ENCODE measurements around the gene TSKS.
A peak's percentile ranks its signal among the peaks of the same experiment; 100 is the strongest.
"Not testable (repeated sequence)": the region's sequence is repeated elsewhere in the genome, so short reads cannot be mapped to it uniquely, and the experiment has no call there.

The TSKS gene

GRCh38 chr19:49727217-49728030 lies 35.7 kb downstream of the TSKS start:
- Mint-ChIP-seq H3K9me3 (no peaks in the 10 kb centered on the region), H3K27me3 (peaks cover 31% of the 10 kb centered on the region), H3K4me1 (no peaks in the 10 kb centered on the region), H3K27ac (no peak overlapping the region), H3K36me3 (no peaks in the 10 kb centered on the region), H3K4me3 (no peak overlapping the region)
- ATAC-seq = no peak

GRCh38 chr19:49719420-49719819 lies 43.7 kb downstream of the TSKS start:
- ATAC-seq, H3K27ac Mint-ChIP-seq, H3K4me1 Mint-ChIP-seq, H3K27me3 Mint-ChIP-seq, H3K36me3 Mint-ChIP-seq, H3K4me3 Mint-ChIP-seq, H3K9me3 Mint-ChIP-seq: not testable (repeated sequence)

DNA sequence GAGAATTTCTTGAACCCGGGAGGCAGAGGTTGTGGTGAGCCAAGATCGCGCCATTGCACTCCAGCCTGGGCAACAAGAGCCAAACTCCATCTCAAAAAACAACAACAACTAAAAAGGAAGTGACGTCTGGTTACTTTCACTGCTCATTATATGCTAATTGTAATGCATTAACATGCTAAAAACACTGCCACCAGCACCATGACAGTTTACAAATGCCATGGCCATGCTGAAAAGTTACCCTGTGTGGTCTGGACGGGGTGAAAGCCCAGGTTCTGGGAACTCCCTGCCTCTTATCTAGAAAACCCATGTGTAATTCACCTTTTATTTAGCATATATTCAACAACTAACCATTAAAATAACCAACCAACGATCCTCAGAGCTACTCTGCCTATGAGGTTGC lies 44.1 kb downstream of the TSKS start:
- ATAC-seq = no peak
- no peak overlapping the region for H3K27ac Mint-ChIP-seq

GRCh38 chr19:49718511-49718910 lies 44.6 kb downstream of the TSKS start:
- Mint-ChIP-seq H3K9me3 (no peaks in the 10 kb centered on the region), H3K4me1 (peaks cover 7% of the 10 kb centered on the region), H3K4me3 (no peak overlapping the region), H3K27ac (no peak overlapping the region), H3K36me3 (no peaks in the 10 kb centered on the region), H3K27me3 (no peaks in the 10 kb centered on the region)
- ATAC-seq = no peak

More for the DNA sequence above, 44.1 kb downstream of the TSKS start:
- Mint-ChIP-seq H3K27me3 (no peaks in the 10 kb centered on the region), H3K36me3 (no peaks in the 10 kb centered on the region), H3K4me1 (peaks cover 7% of the 10 kb centered on the region), H3K4me3 (no peak overlapping the region), H3K9me3 (no peaks in the 10 kb centered on the region)

- Mint-ChIP-seq H3K27me3 (peaks cover 14% of the 10 kb centered on the region), H3K9me3 (no peaks in the 10 kb centered on the region), H3K4me1 (peaks cover 7% of the 10 kb centered on the region), H3K27ac (no peak overlapping the region), H3K4me3 (no peak overlapping the region), H3K36me3 (no peaks in the 10 kb centered on the region)
- ATAC-seq = no peak
Observed at GRCh38 chr19:49716154-49716553, 47.0 kb downstream of the TSKS start.

GRCh38 chr19:49713236-49713845 lies 49.8 kb downstream of the TSKS start:
- peaks cover 5% of the 10 kb centered on the region for H3K36me3 Mint-ChIP-seq
- H3K27me3 Mint-ChIP-seq = peaks cover 39% of the 10 kb centered on the region
- no peaks in the 10 kb centered on the region for H3K9me3 Mint-ChIP-seq
- H3K4me3 Mint-ChIP-seq = no peak overlapping the region
- no peak for ATAC-seq
- no peaks in the 10 kb centered on the region for H3K4me1 Mint-ChIP-seq
- H3K27ac Mint-ChIP-seq = no peak overlapping the region

DNA sequence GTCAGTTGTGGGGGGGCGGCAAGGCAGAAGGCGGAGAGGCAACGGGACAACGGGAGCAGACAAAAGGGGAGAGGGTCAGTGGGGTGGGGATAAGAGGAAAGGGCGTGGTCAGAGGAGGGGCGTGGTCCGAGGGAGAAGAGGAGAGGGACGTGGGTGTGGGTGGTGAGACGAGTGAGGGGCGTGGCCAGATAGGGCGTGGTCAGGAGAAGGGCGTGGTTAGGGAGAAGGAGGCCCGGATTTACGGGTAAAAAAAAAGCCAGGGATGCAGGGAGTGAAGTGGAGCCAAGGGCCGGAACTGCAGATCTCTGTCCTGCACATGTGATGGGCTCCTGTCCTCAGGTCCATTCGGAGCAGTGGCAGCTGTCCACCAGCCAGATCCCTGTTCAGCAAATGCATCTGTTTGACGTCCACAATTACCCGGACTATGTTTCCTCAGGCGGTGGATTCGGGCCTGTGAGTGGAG lies 50.7 kb downstream of the TSKS start:
- no peak for ATAC-seq
- Mint-ChIP-seq H3K4me3 (no peak overlapping the region), H3K4me1 (no peaks in the 10 kb centered on the region), H3K9me3 (no peaks in the 10 kb centered on the region), H3K27ac (no peak overlapping the region), H3K27me3 (peaks cover 39% of the 10 kb centered on the region), H3K36me3 (peaks cover 5% of the 10 kb centered on the region)

DNA sequence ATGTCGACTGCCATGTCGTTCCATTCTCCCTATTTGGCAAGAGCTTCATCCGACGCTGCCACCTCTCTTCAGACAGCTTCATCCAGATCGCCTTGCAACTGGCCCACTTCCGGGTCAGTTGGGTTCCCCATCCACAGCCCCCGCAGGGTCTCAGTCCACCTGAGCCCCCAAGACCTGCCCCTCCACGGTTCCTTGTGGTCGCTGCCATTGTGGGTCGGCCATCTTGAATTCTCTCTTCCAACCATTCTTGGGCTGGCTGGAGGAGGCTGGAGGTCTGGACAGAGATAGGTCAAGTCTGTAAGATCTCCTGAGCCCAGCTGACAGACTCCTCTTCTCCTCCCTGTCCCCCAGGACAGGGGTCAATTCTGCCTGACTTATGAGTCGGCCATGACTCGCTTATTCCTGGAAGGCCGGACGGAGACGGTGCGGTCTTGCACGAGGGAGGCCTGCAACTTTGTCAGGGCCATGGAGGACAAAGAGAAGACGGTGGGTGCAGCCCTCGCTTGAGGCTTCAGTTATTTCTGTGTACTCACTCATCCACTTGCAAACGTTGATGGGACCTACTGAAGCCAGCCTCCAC lies 52.6 kb downstream of the TSKS start:
- peaks cover 5% of the 10 kb centered on the region for H3K36me3 Mint-ChIP-seq
- H3K27me3 Mint-ChIP-seq = peaks cover 39% of the 10 kb centered on the region
- H3K4me3 Mint-ChIP-seq = no peak overlapping the region
- no peak for ATAC-seq
- no peaks in the 10 kb centered on the region for H3K4me1 Mint-ChIP-seq
- H3K27ac Mint-ChIP-seq = no peak overlapping the region
- no peaks in the 10 kb centered on the region for H3K9me3 Mint-ChIP-seq

DNA sequence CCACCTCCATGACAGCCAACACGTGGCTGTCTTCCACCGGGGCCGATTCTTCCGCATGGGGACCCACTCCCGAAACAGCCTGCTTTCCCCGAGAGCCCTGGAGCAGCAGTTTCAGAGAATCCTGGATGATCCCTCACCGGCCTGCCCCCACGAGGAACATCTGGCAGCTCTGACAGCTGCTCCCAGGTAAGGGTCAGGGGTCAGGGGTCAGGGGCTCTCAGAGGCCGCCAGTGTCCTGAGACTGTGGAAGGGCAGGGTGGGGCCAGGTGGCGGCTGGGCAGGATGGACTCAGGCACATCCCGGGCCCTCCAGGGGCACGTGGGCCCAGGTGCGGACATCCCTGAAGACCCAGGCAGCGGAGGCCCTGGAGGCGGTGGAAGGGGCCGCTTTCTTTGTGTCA lies 57.2 kb downstream of the TSKS start:
- ATAC-seq = no peak
- Mint-ChIP-seq H3K36me3 (peaks cover 5% of the 10 kb centered on the region), H3K4me1 (no peaks in the 10 kb centered on the region), H3K27ac (no peak overlapping the region), H3K4me3 (no peak overlapping the region), H3K9me3 (no peaks in the 10 kb centered on the region), H3K27me3 (peaks cover 32% of the 10 kb centered on the region)

GRCh38 chr19:49704888-49705642 lies 58.0 kb downstream of the TSKS start:
- Mint-ChIP-seq H3K4me1 (no peaks in the 10 kb centered on the region), H3K9me3 (no peaks in the 10 kb centered on the region), H3K27ac (no peak overlapping the region), H3K36me3 (peaks cover 1% of the 10 kb centered on the region), H3K4me3 (no peak overlapping the region), H3K27me3 (peaks cover 34% of the 10 kb centered on the region)
- no peak for ATAC-seq

GRCh38 chr19:49701271-49701786 lies 61.8 kb downstream of the TSKS start:
- H3K27ac Mint-ChIP-seq = no peak overlapping the region
- no peaks in the 10 kb centered on the region for H3K9me3 Mint-ChIP-seq
- no peaks in the 10 kb centered on the region for H3K36me3 Mint-ChIP-seq
- H3K4me1 Mint-ChIP-seq = no peaks in the 10 kb centered on the region
- peaks cover 19% of the 10 kb centered on the region for H3K27me3 Mint-ChIP-seq
- ATAC-seq = peak; percentile 37
- H3K4me3 Mint-ChIP-seq = no peak overlapping the region

GRCh38 chr19:49700563-49700962 lies 62.5 kb downstream of the TSKS start:
- Mint-ChIP-seq H3K4me1 (no peaks in the 10 kb centered on the region), H3K9me3 (no peaks in the 10 kb centered on the region), H3K27ac (no peak overlapping the region), H3K4me3 (no peak overlapping the region), H3K36me3 (no peaks in the 10 kb centered on the region), H3K27me3 (peaks cover 19% of the 10 kb centered on the region)
- peak; percentile 39 for ATAC-seq

DNA sequence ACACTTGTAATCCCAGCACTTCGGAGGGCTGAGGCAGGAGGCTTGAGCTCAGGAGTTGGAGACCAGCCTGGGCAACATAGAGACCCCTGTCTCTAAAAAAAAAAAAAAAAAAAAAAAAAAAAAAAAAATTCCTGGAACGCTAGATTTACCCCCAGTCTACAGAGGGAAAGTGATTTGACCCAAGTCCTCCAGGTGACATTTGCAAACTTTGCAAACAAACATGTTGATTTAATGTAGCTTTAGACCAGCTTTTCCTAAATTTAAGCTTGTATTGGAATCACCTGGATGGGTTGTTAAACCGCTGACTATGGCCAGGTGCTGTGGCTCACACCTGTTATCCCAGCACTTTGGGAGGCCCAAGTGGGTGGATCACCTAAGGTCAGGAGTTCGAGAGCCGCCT lies 63.7 kb downstream of the TSKS start:
- peaks cover 19% of the 10 kb centered on the region for H3K27me3 Mint-ChIP-seq
- no peak overlapping the region for H3K27ac Mint-ChIP-seq
- no peaks in the 10 kb centered on the region for H3K36me3 Mint-ChIP-seq
- H3K4me1 Mint-ChIP-seq = no peaks in the 10 kb centered on the region
- no peak overlapping the region for H3K4me3 Mint-ChIP-seq
- no peak for ATAC-seq
- H3K9me3 Mint-ChIP-seq = no peaks in the 10 kb centered on the region

DNA sequence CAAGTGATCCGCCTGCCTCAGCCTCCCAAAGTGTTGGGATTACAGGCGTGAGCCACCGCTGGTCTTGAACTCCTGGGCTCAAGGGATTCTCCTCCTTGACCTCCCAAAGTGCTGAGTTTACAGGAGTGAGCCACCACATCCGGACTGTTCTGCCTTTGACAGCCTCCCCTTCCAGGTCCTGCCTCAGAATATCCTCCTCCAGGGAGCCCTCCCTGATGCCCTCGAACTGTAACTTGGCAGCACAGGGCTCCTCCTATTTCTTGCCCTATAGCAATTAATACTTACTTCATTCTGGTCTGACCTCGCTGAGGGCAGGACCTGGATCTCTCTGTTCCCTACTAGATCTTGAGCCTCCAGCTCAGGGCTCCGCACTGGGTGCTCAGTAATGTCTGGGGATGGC lies 66.2 kb downstream of the TSKS start:
- no peak for ATAC-seq
- Mint-ChIP-seq H3K27me3 (peaks cover 32% of the 10 kb centered on the region), H3K4me1 (no peaks in the 10 kb centered on the region), H3K36me3 (no peaks in the 10 kb centered on the region), H3K27ac (no peak overlapping the region), H3K4me3 (no peak overlapping the region), H3K9me3 (no peaks in the 10 kb centered on the region)

GRCh38 chr19:49696115-49696514 lies 67.0 kb downstream of the TSKS start:
- Mint-ChIP-seq H3K36me3 (no peaks in the 10 kb centered on the region), H3K27me3 (peaks cover 31% of the 10 kb centered on the region), H3K4me1 (peaks cover 3% of the 10 kb centered on the region), H3K27ac (no peak overlapping the region), H3K9me3 (no peaks in the 10 kb centered on the region), H3K4me3 (no peak overlapping the region)
- no peak for ATAC-seq
